Breast epithelium (tissue), 3 donors: Measurements from ENCODE around the gene RGS14.

ENCODE experiments used
- CTCF ChIP-seq, 3 donors: fragments of 450-650 bp; IDR thresholded peaks; one replicate each; pipeline ENCODE4 v1.5.1; 2016 to 2017; ENCODE audit warnings: antibody characterized with exemption in 3 of 3, mild to moderate bottlenecking in 3 of 3, moderate library complexity in 3 of 3
- POLR2A ChIP-seq: fragments of 450-650 bp; IDR thresholded peaks from one replicate; pipeline ENCODE4 v1.6.1; 2016; ENCODE audit warnings: antibody characterized with exemption, mild to moderate bottlenecking, moderate library complexity
- POLR2AphosphoS5 ChIP-seq, 3 donors: sonication (generic); formaldehyde crosslinking; IDR thresholded peaks; one replicate each; pipeline ENCODE4 v1.6.1; 2017; ENCODE audit warnings: antibody characterized with exemption in 3 of 3

DNA sequence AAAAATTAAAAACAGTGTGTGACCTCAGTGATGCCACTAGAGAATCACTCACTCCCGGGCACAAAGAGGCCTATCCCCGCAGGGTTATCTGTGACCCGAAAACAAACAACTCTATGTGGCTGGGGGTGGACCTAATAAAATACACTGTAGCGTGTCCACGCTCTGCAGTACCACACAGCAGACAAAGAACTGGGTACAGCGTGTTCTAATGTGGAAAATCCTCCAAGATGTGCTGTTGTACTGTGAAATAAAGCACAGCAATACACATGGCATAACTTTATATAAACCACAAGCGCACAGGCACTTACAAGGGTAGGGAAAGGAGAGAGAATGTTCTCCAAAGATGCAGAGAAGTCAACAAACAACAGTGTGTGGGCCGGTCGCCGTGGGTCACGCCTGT, 18.4 kb downstream of the RGS14 start:
- TF ChIP-seq CTCF (IDR thresholded peaks at IDR 0.05) = no peak
- no peak for TF ChIP-seq POLR2AphosphoS5 (IDR thresholded peaks at IDR 0.05)
- TF ChIP-seq POLR2A = no peak
